ENCODE data around the gene KLK3. TPM values are rescaled to one million over a fixed set of nuclear protein-coding genes. Genes with fewer than 3 reads are reported as not detected.

The KLK3 gene
- total and polyA plus RNA-seq, 2 of the 8 experiments (the other 6 are each of a cell fraction or from before 2014, with no cell fraction given), result 0.08 TPM; not detected in 1

GRCh38 chr19:50893047-50893736 is 38.5 kb downstream of the KLK3 start:
- H3K36me3 ChIP-seq (ENCODE audit: control insufficient read depth in 2 of 4, insufficient read depth in 4 of 4, low read length in 3 of 4), result no peaks in the 10 kb centered on the region
- H3K23ac ChIP-seq (ENCODE audit: insufficient read length), result no peak overlapping the region
- H2BK12ac ChIP-seq (ENCODE audit: low read depth, low read length), result no peak overlapping the region
- no peak overlapping the region for H3K4ac ChIP-seq (replicated peaks; ENCODE audit: insufficient read length, low read depth, low read length)
- peak in 1 of 2 experiments; percentile 61 for DNase-seq (ENCODE audit: low read depth in 1 of 2, low spot score in 2 of 2)
- H4K20me1 ChIP-seq (replicated peaks in 1 of 2; ENCODE audit: control insufficient read depth in 1 of 2, insufficient read depth in 2 of 2, low read length in 2 of 2), result peaks cover 0 to 2% of the 10 kb centered on the region in 2 experiments
- no peak overlapping the region for H3K56ac ChIP-seq (replicated peaks; ENCODE audit: insufficient read length, low read depth, low read length)
- WGBS, 2 experiments (ENCODE audit: extremely low coverage in 1 of 2, insufficient coverage in 1 of 2, insufficient read length in 1 of 2, insufficient replicate concordance in 2 of 2, low coverage in 1 of 2, low lambda C conversion rate in 2 of 2, missing lambda C conversion rate in 1 of 2), result 90% methylated on average over 18 of the region's 18 CpGs; no CpG with 5 or more reads in 1 of the 2 experiments
- H4K8ac ChIP-seq (ENCODE audit: extremely low read depth, insufficient read depth, low read length), result no peak overlapping the region
- H3K4me1 ChIP-seq (replicated peaks in 1 of 4; ENCODE audit: control insufficient read depth in 3 of 4, insufficient read depth in 4 of 4, low read length in 3 of 4), result no peaks in the 10 kb centered on the region
- POLR2A ChIA-PET (ENCODE audit: partially characterized antibody), result interaction anchor here (0.5 to 1.8 kb wide), 4 partner anchors 88 to 310 kb away, joined by 3 to 4 read pairs (median 4); no protein-coding TSS in a partner anchor
- H3K79me2 ChIP-seq (ENCODE audit: control insufficient read depth in 1 of 2, insufficient read depth in 2 of 2, low read length in 2 of 2), result no peaks in the 10 kb centered on the region
- no peak overlapping the region for H3K18ac ChIP-seq (ENCODE audit: extremely low read depth, low read length)
- H2BK120ac ChIP-seq (replicated peaks; ENCODE audit: low read depth, low read length), result no peak overlapping the region
- no peak overlapping the region for H2BK20ac ChIP-seq (ENCODE audit: low read length)
- H2AK5ac ChIP-seq (ENCODE audit: low read depth, low read length), result no peak overlapping the region
- no peak for FAIRE-seq
- H3K4me3 ChIP-seq (ENCODE audit: extremely low read depth in 1 of 4, insufficient read depth in 2 of 4, low read depth in 3 of 4, low read length in 4 of 4), result no peak overlapping the region
- CTCF ChIA-PET (ENCODE audit: partially characterized antibody), result interaction anchor here (0.7 to 4.7 kb wide), 16 partner anchors 11 to 189 kb away, joined by 3 to 29 read pairs (median 3); partner anchors contain the start of gene ACP4
- no peak overlapping the region for H2AFZ ChIP-seq (ENCODE audit: low read length)
- H2BK5ac ChIP-seq (ENCODE audit: low read depth, low read length), result no peak overlapping the region
- peaks cover 23 to 30% of the 10 kb centered on the region in 2 experiments for H3K9me3 ChIP-seq (ENCODE audit: insufficient read depth in 2 of 2, low read depth in 1 of 2, low read length in 1 of 2)
- H4K91ac ChIP-seq (replicated peaks; ENCODE audit: insufficient read length, low read length), result no peak overlapping the region
- no peak overlapping the region for H4K5ac ChIP-seq (ENCODE audit: insufficient read length, low read depth, low read length)
- H3K9ac ChIP-seq (replicated peaks in 1 of 4; ENCODE audit: extremely low read depth in 1 of 4, low read depth in 3 of 4, low read length in 3 of 4), result no peak overlapping the region
- no peaks in the 10 kb centered on the region; the same call in 1 of the 2 replicates for H3K23me2 ChIP-seq (ENCODE audit: low read depth, low read length)
- no peak overlapping the region for H3K27ac ChIP-seq (ENCODE audit: low read depth, low read length)
- no peak overlapping the region for H3K4me2 ChIP-seq (ENCODE audit: insufficient read depth in 1 of 2, low read depth in 2 of 2, low read length in 2 of 2)
- no peak overlapping the region for H3K14ac ChIP-seq (ENCODE audit: insufficient read length)
- no peak overlapping the region for H2BK15ac ChIP-seq (ENCODE audit: low read length)
- peaks cover 0 to 2% (median 1%) of the 10 kb centered on the region in 4 experiments; a peak in 1 of 7 replicates for H3K27me3 ChIP-seq (replicated peaks in 1 of 4; ENCODE audit: control insufficient read depth in 3 of 4, extremely low read depth in 1 of 4, insufficient read depth in 3 of 4, low read length in 3 of 4)
- no peaks in the 10 kb centered on the region for H3K79me1 ChIP-seq (ENCODE audit: low read depth, low read length)
- TF ChIP-seq RAD21 (IDR thresholded peaks at IDR 0.05 in 1 of 2, conservative IDR thresholded peaks at IDR 0.05 in 1 of 2; ENCODE audit: low read depth in 2 of 2, low read length in 2 of 2) (peak; percentile 37 to 54), BCL11A (IDR thresholded peaks at IDR 0.05; ENCODE audit: low read depth in 2 of 2, low read length in 2 of 2) (no peak), USF2 (IDR thresholded peaks at IDR 0.05; ENCODE audit: low read length) (peak; percentile 61), CTCF (IDR thresholded peaks at IDR 0.05; ENCODE audit: control extremely low read depth in 1 of 3, insufficient read depth in 1 of 3, low read depth in 1 of 3, low read length in 3 of 3) (peak; percentile 43 to 69 (median 67)), SIRT6 (IDR thresholded peaks at IDR 0.05; ENCODE audit: low read length) (no peak), CREB1 (IDR thresholded peaks at IDR 0.05) (peak; percentile 89), YY1 (IDR thresholded peaks at IDR 0.05; ENCODE audit: low read depth, low read length) (peak; percentile 75; the same call in 1 of the 2 replicates), NANOG (IDR thresholded peaks at IDR 0.05; ENCODE audit: insufficient read depth, low read depth, low read length, poor library complexity, severe bottlenecking) (no peak)

Measured in H1 (cell line).